Esophagus squamous epithelium (tissue), 4 donors: ENCODE measurements around the gene ZNF430.

Experiments
- CTCF ChIP-seq, 6 experiments: fragments of 450-650 bp in 4 of 6; fragments of 200-600 bp in 2 of 6; sonication (generic) in 2 of 6; IDR thresholded peaks; one replicate each; pipeline ENCODE4 v1.5.1; 2016 to 2019; ENCODE audit warnings: antibody characterized with exemption in 6 of 6, mild to moderate bottlenecking in 4 of 6, moderate library complexity in 4 of 6
- POLR2A ChIP-seq, 4 donors: fragments of 450-650 bp; IDR thresholded peaks; one replicate each; pipeline ENCODE4 v1.6.1; 2017; ENCODE audit warnings: antibody characterized with exemption in 4 of 4, mild to moderate bottlenecking in 4 of 4, moderate library complexity in 3 of 4

GRCh38 chr19:21101521-21102242 lies 81.2 kb downstream of the ZNF430 start:
- TF ChIP-seq CTCF (IDR thresholded peaks at IDR 0.05) (no peak), POLR2A (IDR thresholded peaks at IDR 0.05) (no peak)
